ENCODE measurements around the gene HLA-DQB1.
"Not testable (repeated sequence)": the region's sequence is repeated elsewhere in the genome, so short reads cannot be mapped to it uniquely, and the experiment has no call there.

The HLA-DQB1 gene

GRCh38 chr6:32662099-32662498 lies 4.4 kb downstream of the HLA-DQB1 start:
- DNase-seq: no peak

GRCh38 chr6:32659856-32660595 lies 6.4 kb downstream of the HLA-DQB1 start:
- no peak for DNase-seq

GRCh38 chr6:32658268-32658897 lies 8.1 kb downstream of the HLA-DQB1 start:
- DNase-seq: peak; percentile 67 to 82

GRCh38 chr6:32657819-32658218 lies 8.6 kb downstream of the HLA-DQB1 start:
- DNase-seq: not testable (repeated sequence)

GRCh38 chr6:32657329-32657728 lies 9.1 kb downstream of the HLA-DQB1 start:
- not testable (repeated sequence) for DNase-seq

GRCh38 chr6:32655203-32655710 lies 11.2 kb downstream of the HLA-DQB1 start:
- peak; percentile 54 for DNase-seq

GRCh38 chr6:32645047-32645703 lies 21.3 kb downstream of the HLA-DQB1 start:
- no peak for DNase-seq

GRCh38 chr6:32643904-32644303 lies 22.6 kb downstream of the HLA-DQB1 start:
- peak in 1 of 2 donors; percentile 52 for DNase-seq

GRCh38 chr6:32642720-32643106 lies 23.7 kb downstream of the HLA-DQB1 start:
- no peak for DNase-seq

- peak; percentile 35 to 90 for DNase-seq
Observed at GRCh38 chr6:32641785-32642719, 24.4 kb downstream of the HLA-DQB1 start.

GRCh38 chr6:32641122-32641521 lies 25.3 kb downstream of the HLA-DQB1 start:
- no peak for DNase-seq

- no peak for DNase-seq
Observed at GRCh38 chr6:32639440-32640394, 26.7 kb downstream of the HLA-DQB1 start.

GRCh38 chr6:32638532-32639219 lies 27.8 kb downstream of the HLA-DQB1 start:
- DNase-seq: no peak

GRCh38 chr6:32637883-32638282 lies 28.6 kb downstream of the HLA-DQB1 start:
- DNase-seq: no peak

- peak; percentile 95 to 97 for DNase-seq
Observed at GRCh38 chr6:32637219-32637880, 29.1 kb downstream of the HLA-DQB1 start, which contains the start of gene HLA-DQA1. HLA-DQA1 (plus strand) TSS chr6:32637406; CDS start chr6:32637459, 53 bp downstream.

- DNase-seq: no peak
Observed at GRCh38 chr6:32635526-32636123, 30.8 kb downstream of the HLA-DQB1 start.

- not testable (repeated sequence) for DNase-seq
Observed at GRCh38 chr6:32629793-32630192, 36.7 kb downstream of the HLA-DQB1 start.

- peak; percentile 72 to 86 for DNase-seq
Observed at GRCh38 chr6:32627831-32628230, 38.6 kb downstream of the HLA-DQB1 start.

- no peak for DNase-seq
Observed at GRCh38 chr6:32627249-32627648, 39.2 kb downstream of the HLA-DQB1 start.

- no peak for DNase-seq
Observed at GRCh38 chr6:32625137-32625536, 41.3 kb downstream of the HLA-DQB1 start.

Data from inflammatory macrophage treated with lipopolysaccharide for 1 hour (primary cell).